Heart left ventricle (tissue), 13 donors: ENCODE results near the gene CACNA1C.

Experiments used
- CTCF ChIP-seq, 12 donors: fragments of 200-600 bp; sonication (generic) in 4 of 12; IDR thresholded peaks; one replicate each; pipeline versions ENCODE4 v1.5.0 to v1.8.0; 2018 to 2022; ENCODE audit warnings: antibody characterized with exemption in 12 of 12, mild to moderate bottlenecking in 5 of 12
- POLR2A ChIP-seq, 2 donors: fragments of 450-650 bp; IDR thresholded peaks; one replicate each; pipeline ENCODE4 v1.6.1; 2017; ENCODE audit warnings: antibody characterized with exemption in 2 of 2, mild to moderate bottlenecking in 2 of 2, moderate library complexity in 2 of 2
- donor health status: ischemic (EF 13 %, LVEDD 7.1; RV severe dilation, severe dysfunction).
- donor health status: DM: no; HTN: yes; CAD: no.
- donor health status: DM: no; HTN: no; CAD: no.
- donor health status: ischemic (EF 25% LVEDD 6.9; RV normal size, moderate dysfunction).
- donor health status: ischemic (EF 25% LVEDD 5.7; RV mildly dilated, moderate dysfunction).
- donor health status: ischemic (EF 35%, LVEDD 5.7; RV mildly dilated, moderate dysfunction).
- donor health status: nonischemic (EF 11% LVEDD 7.7; RV severe dilation, severe dysfunction).
- donor health status: DM: yes; HTN: yes; CAD: no.
- donor health status: PGD.
- donor health status: ischemic (EF 29% LVEDD 5.4; RV normal size, mild dysfunction).
- donor health status: nonischemic (EF 23%, LVEDD 6.1; RV moderate dilation, normal function).

DNA sequence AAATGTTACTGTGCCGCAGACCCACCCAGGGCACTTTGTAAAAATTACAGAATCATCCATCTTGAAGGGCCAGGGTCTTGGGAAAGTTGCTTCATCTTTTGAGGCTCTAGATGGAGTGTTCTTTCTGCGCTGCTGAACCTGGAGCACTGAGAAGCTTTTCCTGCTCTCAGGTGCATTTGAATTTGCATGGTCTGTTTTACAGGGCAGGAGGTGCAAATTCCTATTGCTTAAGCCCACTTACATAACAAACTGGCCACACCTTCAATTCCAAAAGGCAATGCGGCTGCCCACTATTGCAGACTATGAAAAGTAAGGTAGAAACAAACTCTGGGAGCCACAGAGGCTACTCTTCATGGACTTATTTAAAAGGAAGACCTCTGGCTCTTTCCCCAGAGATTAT is 254.8 kb downstream of the CACNA1C start:
- TF ChIP-seq CTCF (IDR thresholded peaks at IDR 0.05) (no peak), POLR2A (IDR thresholded peaks at IDR 0.05) (no peak)
